Astrocyte (in vitro differentiated cells and primary cell): ENCODE measurements around the gene FMN2.

Experiments
- CTCF ChIP-seq: IDR thresholded peaks from 2 replicates; pipeline ENCODE4 v1.5.1; 2011; ENCODE audit warnings: low read depth, mild to moderate bottlenecking, inconsistent platforms, low read length, moderate library complexity; ENCODE audit not compliant: insufficient read depth
- EZH2 ChIP-seq: IDR thresholded peaks from 2 replicates; pipeline ENCODE4 v1.6.1; 2012; ENCODE audit warnings: mild to moderate bottlenecking, low read length, inconsistent platforms; ENCODE audit not compliant: insufficient read depth

- TF ChIP-seq EZH2 (no peak), CTCF (no peak)
Measured at GRCh38 chr1:240115831-240116230, 24.1 kb downstream of the FMN2 start.
